Transverse colon (tissue), 4 donors: ENCODE results near the gene CRYBB2.

ENCODE experiments used
- EP300 ChIP-seq: sonication (generic); formaldehyde crosslinking; IDR thresholded peaks from one replicate; pipeline ENCODE4 v1.6.1; 2017; ENCODE audit warnings: antibody characterized with exemption, low read depth
- POLR2A ChIP-seq: fragments of 450-650 bp; IDR thresholded peaks from one replicate; pipeline ENCODE4 v1.6.1; 2016; ENCODE audit warnings: antibody characterized with exemption, mild to moderate bottlenecking, moderate library complexity
- POLR2AphosphoS5 ChIP-seq, 3 donors: sonication (generic); formaldehyde crosslinking; IDR thresholded peaks; one replicate each; pipeline ENCODE4 v1.6.1; 2016; ENCODE audit warnings: antibody characterized with exemption in 3 of 3
- TF ChIP-seq, protein P1 (sequence below), 5 experiments: fragments of 200-600 bp in 3 of 5; fragments of 450-650 bp in 2 of 5; sonication (generic) in 3 of 5; IDR thresholded peaks; 1 replicate in 2 of 5; 2 replicates in 3 of 5; pipeline ENCODE4 v1.5.1; 2016 to 2017; ENCODE audit warnings: antibody characterized with exemption in 5 of 5, inconsistent platforms in 3 of 5, mild to moderate bottlenecking in 2 of 5, moderate library complexity in 1 of 5

DNA sequence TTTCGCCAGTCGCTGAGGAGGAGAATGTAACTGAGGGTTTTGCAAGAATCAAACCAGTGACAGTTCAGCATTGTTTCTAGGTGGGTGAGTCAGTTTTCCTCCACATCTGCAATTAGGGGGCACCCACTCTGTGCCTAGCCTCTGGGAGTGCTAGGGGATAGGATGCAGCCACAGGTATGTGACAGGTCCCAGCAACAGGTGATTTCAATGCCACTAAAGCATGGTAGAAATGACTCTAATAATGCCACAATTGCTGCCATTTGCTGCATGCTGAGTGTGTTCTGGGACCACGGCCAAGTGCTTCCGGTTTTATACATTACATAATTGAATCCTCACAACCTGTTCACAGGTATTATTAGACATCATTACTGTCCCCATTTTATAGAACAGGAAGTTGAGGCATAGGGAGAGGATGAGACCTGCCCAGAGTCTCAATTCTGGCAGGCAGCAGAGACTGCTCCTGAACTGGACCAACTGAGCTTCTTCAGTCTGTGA lies 556 bp downstream of the CRYBB2 start:
- TF ChIP-seq, protein P1, sequence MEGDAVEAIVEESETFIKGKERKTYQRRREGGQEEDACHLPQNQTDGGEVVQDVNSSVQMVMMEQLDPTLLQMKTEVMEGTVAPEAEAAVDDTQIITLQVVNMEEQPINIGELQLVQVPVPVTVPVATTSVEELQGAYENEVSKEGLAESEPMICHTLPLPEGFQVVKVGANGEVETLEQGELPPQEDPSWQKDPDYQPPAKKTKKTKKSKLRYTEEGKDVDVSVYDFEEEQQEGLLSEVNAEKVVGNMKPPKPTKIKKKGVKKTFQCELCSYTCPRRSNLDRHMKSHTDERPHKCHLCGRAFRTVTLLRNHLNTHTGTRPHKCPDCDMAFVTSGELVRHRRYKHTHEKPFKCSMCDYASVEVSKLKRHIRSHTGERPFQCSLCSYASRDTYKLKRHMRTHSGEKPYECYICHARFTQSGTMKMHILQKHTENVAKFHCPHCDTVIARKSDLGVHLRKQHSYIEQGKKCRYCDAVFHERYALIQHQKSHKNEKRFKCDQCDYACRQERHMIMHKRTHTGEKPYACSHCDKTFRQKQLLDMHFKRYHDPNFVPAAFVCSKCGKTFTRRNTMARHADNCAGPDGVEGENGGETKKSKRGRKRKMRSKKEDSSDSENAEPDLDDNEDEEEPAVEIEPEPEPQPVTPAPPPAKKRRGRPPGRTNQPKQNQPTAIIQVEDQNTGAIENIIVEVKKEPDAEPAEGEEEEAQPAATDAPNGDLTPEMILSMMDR (IDR thresholded peaks at IDR 0.05), result no peak
- TF ChIP-seq POLR2AphosphoS5 (IDR thresholded peaks at IDR 0.05) (no peak), EP300 (no peak), POLR2A (no peak)
